C4-2B (cell line): Measurements from ENCODE around the gene ACSS3.

ENCODE experiments used
- H3K27ac ChIP-seq: fragments of 450-650 bp; 2 replicates; pipeline ENCODE4 v1.5.1; 2017
- CTCF ChIP-seq: fragments of 450-650 bp; conservative IDR thresholded peaks from 2 replicates; pipeline ENCODE4 v1.5.1; 2017; ENCODE audit warnings: mild to moderate bottlenecking
- ZFX ChIP-seq: fragments of 450-650 bp; IDR thresholded peaks from 2 replicates; pipeline ENCODE4 v1.6.1; 2017

The ACSS3 gene

DNA sequence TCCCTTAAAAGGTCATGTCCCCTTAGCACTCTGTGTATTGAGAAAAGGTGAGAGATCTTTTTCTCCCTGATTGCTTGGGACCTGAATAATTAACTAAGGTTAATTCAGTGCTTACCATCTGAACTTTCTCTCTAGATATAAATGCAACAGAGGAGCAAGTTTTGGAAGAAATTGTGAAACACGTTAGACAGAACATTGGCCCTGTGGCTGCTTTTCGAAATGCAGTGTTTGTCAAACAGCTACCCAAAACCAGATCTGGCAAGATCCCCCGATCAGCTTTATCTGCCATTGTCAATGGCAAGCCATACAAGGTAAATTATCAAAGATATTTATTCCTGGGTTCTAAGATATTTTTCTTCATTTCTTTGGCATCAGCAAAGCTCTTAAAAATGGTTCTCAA lies 175.5 kb downstream of the ACSS3 start:
- no peak for TF ChIP-seq CTCF
- TF ChIP-seq ZFX: no peak
- H3K27ac ChIP-seq: no peak overlapping the region

DNA sequence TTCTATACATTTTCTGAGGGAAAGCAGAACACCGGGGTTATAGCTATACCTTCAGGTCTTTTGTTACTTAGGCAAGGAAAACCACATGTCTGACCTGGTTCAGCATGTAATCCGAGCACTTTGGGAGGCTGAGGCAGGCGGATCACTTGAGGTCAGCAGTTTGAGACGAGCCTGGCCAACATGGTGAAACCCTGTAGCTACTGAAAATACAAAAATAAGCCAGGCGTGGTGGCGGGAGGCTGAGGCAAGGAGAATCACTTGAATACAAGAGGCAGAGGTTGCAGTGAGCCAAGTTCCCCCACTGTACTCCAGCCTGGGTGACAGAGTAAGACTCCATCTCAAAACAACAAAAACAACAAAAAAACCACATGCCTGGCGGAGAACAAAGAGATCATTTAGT lies 177.6 kb downstream of the ACSS3 start:
- TF ChIP-seq ZFX (no peak), CTCF (no peak)
- H3K27ac ChIP-seq: peak overlapping the region; percentile 34; the same call in 1 of the 2 replicates

DNA sequence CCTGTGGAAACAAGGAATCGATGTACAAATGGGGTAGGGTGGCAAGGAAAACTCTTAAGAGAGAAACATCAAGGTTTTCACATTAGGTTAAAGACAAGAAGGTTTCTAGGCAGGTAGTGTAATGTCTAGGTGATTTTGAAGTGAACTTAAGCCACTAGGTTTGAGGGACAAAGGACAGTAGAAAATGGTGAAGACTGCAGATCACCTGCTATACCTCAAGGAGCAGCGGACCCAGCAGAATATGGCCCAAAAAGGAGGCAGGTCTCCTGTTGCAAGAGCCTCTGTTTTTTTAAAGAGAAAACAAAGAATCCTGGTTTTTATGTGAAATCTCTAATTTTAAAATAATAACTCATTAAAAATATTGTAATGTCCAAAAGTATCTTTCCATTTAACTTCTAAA lies 178.1 kb downstream of the ACSS3 start:
- TF ChIP-seq ZFX: no peak
- no peak for TF ChIP-seq CTCF
- H3K27ac ChIP-seq: peak overlapping the region; percentile 34; the same call in 1 of the 2 replicates

- TF ChIP-seq ZFX (no peak), CTCF (peak; percentile 67)
Measured at GRCh38 chr12:81257947-81258551, 180.2 kb downstream of the ACSS3 start.

GRCh38 chr12:81259360-81259759 lies 181.5 kb downstream of the ACSS3 start:
- TF ChIP-seq ZFX (no peak), CTCF (no peak)
- H3K27ac ChIP-seq: no peak overlapping the region

More at GRCh38 chr12:81257947-81258551, 180.2 kb downstream of the ACSS3 start:
- no peak overlapping the region for H3K27ac ChIP-seq

- TF ChIP-seq ZFX (no peak), CTCF (no peak)
- H3K27ac ChIP-seq: no peak overlapping the region
Measured at GRCh38 chr12:81261508-81262207, 183.8 kb downstream of the ACSS3 start.

DNA sequence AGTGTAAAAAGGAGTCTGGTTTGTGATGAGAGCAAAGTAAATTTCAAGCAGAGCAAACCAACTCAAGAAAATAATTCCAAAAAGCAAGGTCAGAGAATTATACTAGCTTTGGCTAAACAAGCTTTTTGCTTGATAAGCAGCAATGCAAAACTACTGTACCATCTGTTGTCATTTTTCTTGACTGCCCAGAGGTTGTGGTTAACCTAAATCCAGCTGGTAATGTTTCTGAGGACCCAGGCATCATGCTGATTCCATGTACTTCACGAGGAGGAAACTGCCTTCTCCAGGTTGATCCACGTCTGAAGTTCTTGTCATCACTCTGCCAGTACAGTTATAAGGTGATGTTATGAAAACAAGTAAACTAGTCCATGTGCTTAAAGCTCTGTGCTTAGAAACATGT lies 185.2 kb downstream of the ACSS3 start:
- TF ChIP-seq CTCF: no peak
- TF ChIP-seq ZFX: no peak
- H3K27ac ChIP-seq: no peak overlapping the region
